Gastrocnemius medialis (tissue), 4 donors: ENCODE results near the gene NKD2.

Experiments
- CTCF ChIP-seq, 5 experiments: fragments of 450-650 bp in 3 of 5; fragments of 200-600 bp in 2 of 5; sonication (generic) in 2 of 5; IDR thresholded peaks in 4 of 5; conservative IDR thresholded peaks in 1 of 5; 1 replicate in 4 of 5; 2 replicates in 1 of 5; pipeline ENCODE4 v1.5.1; 2016 to 2019; ENCODE audit warnings: antibody characterized with exemption in 5 of 5, mild to moderate bottlenecking in 3 of 5, moderate library complexity in 3 of 5
- POLR2A ChIP-seq, 2 donors: fragments of 450-650 bp; IDR thresholded peaks; one replicate each; pipeline ENCODE4 v1.6.1; 2017; ENCODE audit warnings: antibody characterized with exemption in 2 of 2, mild to moderate bottlenecking in 2 of 2, moderate library complexity in 2 of 2

GRCh38 chr5:963310-963672, 45.3 kb upstream of the NKD2 start:
- TF ChIP-seq CTCF (IDR thresholded peaks at IDR 0.05 in 4 of 5, conservative IDR thresholded peaks at IDR 0.05 in 1 of 5) (no peak), POLR2A (IDR thresholded peaks at IDR 0.05) (no peak)
